Measurements from ENCODE around the gene TEX19.

Gene TEX19, protein sequence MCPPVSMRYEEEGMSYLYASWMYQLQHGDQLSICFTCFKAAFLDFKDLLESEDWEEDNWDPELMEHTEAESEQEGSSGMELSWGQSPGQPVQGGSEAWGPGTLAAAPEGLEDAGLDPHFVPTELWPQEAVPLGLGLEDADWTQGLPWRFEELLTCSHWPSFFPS

DNA sequence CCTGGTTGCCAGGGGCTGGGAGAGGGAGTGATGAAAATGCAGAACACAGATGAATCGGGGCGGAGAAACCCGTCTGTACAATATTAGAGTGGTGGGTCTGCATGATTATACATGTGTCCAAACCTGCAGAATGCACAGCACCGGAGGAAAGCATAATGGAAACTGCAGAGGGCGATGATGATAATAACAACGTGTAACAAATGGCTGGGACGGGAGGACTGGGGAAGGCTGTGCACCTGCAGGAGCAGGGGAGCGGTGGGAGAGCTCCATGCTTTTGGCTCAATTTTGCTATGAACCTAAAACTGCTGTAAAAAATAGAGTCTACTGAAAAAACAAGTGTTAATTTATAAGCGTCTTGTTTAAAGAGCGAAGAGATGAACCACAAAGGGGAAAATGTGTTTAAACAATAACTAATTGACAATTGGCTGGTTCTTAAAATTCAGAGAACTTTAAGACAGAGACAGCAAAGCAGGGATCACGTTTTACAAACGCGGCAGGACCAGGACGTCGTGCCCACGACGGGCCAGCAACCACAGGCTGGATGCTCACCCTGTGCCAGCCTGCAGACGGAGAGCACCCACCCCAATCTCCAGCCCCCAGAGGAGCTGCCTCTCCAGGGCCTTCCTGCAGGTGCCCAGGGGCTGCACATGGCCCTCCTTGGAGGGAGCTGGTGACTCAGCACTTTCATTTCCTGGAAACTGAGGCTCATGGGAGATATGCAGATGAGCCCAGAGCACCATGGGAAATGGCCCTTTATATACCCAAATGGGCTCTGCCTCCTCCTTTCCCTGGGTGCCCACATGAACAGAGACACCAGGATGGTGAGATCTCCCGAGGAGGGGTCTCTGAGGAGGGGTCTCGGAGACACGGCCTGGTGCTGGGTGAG lies at the start of gene TEX19:
Gene TEX19 (plus strand): TSS at position 783 of the 886 bp plus-strand sequence. CDS start 2,904 bp downstream, outside the sequence.
- DNase-seq (ENCODE audit: low spot score) = no peak

DNA sequence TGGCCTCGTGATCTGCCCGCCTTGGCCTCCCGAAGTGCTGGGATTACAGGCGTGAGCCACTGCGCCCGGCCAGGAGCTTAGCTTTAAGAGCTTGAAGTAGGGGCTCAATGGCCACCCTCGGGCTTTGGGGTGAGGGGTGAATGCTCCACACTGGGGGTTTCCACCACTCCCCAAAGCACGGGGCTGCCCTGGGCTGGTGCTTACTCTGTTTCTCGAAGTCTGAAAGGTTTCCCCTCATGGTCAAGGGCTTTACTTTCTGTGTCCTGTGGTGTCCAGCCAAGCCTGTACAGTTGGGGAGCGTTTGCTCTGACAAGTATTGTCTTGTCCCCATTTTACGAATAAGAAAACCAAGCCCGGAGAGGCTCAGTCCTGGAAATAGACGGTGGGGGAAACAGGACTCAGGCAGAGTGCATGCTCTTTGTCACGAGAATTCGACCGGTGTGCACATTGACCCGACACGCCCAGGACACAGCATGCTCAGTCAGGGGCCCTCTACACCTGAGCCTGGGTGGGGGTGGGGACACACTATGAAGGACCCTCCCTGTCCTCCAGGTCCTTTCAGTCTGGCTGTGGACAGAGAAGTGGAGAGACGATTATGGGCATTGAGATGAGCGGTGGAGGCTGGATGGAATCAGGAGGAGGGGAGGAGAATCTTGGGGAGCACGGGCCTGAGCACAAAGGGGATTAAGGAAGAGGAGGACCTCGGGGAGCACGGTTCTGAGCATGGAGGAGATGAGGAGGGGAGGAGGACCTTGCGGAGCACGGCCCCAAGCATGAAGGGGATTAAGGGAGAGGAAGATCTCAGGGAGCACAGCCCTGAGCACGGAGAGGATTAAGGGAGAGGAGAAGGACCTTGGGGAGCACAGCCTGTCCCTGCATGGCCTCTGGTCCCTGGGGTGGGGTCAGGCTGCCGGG lies 49.1 kb upstream of the TEX19 start:
- no peak for DNase-seq (ENCODE audit: low spot score)

DNA sequence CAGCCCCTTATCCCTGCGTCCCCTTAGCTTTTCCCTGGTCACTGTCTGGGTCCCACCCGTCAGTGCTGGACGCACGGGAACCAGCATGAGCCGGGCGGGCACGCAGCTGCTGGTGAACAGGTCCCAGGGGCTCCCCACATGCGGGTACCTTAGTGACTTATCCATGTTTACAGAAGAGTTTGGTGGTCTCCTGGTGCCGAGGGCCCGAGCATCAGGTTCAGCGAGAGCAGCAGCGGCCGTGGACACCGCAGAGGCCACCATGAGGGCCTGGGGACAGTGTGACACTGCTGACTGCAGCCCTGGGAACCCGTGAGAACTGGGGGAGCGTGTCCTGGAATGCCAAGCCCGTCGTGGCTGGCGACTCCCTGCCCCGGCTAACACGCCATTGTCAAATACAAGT lies 48.2 kb upstream of the TEX19 start:
- DNase-seq (ENCODE audit: low spot score) = no peak

DNA sequence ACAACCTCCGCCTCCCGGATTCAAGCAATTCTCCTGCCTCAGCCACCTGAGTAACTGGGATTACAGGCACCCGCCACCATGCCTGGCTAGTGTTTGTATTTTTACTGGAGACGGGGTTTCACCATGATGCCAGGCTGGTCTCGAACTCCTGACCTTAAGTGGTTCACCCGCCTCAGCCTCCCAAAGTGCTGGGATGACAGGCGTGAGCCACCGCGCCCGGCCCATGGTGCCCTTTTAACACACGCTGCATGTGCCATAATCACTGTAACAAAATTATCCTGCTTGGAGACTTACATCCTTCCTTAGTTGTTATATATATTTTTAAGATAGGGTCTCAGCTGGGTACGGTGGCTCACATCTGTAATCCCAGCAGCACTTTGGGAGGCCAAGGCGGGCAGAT lies 47.1 kb upstream of the TEX19 start:
- DNase-seq (ENCODE audit: low spot score) = no peak

DNA sequence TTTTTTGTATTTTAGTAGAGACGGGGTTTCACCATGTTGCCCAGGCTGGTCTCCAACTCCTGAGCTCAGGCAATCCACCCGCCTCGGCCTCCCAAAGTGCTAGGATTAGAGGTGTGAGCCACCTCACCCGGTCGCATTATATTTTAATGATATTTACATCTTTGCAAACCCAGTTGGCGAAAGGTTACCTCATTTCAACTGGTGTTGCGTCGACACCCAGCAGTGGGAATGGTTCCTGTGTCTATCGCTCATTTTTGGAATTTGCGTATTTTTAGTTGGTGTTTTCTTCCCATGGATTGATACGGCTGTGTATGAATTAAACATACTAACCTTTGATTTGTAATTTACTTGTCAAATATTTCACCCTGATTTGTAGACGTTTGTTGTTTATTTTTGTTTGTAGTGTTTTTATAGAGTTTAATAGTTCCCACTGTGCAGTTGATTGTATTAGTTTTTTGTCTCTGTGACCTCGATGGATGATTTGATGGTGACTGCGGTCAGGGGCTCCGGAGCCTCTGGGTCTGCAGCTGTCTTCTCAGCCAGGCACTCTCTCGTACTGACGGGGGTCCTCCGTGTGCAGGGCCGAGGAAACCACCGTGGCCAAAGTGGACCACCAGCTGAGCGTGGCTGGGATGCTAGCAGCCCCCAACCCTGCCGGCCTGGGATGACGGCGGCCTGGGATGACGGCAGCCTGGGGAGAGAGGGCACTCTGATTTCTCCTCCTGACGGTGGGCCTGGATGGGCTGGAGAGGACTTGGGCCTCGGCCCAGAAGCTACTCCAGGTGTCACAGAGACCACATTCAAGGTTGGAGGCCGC lies 45.6 kb upstream of the TEX19 start:
- no peak for DNase-seq (ENCODE audit: low spot score)

DNA sequence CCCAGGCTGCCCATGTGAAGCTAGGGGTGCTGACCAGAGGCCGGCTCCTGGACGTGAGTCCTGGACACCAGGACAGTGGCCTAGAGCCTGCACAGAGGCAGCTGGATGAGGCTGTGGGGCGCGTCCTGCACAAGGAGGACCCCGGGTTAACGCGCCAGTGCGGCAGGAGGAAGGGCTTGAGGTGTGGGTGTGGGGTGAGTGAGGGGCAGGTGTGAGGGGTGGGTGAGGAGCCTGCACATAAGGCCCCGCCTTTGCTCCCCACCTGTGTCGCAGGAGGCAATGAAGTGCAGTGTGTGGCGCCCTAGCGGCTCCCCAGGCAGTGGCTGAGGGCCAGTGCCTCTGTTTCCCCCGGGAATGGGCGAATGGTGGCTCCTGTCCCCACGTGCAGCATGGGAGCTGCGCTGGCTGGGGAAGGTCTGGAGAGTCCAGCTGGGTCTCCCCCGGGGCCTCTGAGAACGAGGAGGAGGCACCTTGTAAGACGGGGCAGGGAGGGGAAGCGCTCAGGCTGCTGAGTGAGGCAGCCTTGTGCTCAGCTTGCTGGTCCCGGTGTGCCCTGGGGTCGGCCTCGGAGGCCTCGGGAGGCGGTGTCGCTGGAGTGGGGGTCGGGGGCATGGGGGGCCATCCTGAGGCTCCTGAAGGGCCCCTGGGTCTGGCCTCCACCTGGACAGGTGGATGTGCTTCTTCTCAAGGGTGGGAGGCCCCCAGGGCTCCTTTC lies 44.9 kb upstream of the TEX19 start:
- DNase-seq (ENCODE audit: low spot score) = no peak

DNA sequence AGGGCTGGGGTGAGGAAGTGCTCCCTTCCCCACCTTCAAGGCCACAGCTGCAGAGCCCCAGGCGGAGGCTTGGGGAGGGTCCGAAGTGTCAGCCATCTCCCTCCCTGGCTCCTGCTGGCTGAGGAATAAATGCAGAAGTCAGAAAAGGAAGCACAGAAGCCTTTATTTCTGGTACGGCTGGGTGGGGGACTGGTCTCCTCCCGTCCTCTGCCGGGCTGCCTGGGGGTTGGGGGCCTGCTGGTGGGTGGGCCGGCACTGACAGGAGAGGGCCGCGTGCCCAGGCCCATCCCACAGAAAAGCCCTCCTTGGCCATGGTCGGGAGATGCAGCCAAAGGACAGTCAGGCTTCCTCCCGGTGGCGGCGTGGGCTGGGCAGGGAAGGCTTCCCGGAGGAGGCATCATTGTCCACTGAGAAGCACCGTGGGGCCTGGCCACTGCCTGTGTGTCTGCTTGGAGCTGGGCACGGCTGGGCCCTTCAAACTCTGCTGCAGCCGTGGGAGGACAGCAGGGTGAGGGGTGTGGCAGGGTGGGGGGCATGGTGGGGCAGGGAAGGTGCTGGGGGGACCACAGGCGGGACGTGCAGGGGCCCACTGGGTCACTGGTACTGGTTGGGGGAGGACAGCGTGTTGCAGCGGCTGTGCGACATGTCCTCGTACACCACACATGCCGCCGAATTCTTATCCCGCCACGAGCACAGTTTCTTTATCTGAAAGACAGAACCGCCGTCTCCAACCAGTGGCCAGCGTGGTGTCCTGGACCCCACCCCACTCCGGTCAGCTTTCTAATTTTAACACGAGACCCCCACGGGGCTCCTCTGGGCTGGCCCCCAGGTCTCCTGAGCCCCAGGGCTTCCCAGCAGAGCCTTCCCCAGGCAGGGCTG lies 44.1 kb upstream of the TEX19 start:
- no peak for DNase-seq (ENCODE audit: low spot score)

DNA sequence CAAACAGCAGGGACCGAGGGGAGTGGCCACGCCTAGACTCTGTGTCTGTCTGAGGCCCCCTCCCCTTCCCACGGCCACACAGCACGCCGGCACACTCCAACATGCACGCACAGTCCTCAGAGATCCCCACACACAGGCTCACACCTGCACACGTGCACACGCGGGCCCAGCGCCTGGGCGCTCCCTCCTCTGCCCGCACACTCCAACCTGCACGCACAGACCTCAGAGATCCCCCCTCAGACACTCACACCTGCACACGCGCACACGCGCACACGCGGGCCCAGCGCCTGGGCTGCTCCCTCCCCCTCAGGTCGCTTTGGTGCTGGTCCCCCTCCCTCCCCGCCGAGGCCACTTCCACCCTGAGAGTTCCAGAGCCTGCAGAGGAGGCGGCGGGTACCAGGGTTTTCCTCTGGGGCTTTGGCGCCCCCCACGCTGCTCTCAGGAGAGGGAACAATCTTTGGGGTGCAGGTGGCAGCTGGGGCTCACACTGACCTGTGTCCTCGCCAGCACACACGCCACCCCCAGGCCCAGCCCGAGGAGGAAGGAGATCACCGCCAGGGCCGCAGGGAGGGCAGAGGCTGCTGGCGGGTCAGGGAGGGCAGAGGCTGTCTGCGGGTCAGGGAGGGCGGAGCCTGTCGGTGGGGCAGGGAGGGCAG lies 43.2 kb upstream of the TEX19 start:
- no peak for DNase-seq (ENCODE audit: low spot score)

DNA sequence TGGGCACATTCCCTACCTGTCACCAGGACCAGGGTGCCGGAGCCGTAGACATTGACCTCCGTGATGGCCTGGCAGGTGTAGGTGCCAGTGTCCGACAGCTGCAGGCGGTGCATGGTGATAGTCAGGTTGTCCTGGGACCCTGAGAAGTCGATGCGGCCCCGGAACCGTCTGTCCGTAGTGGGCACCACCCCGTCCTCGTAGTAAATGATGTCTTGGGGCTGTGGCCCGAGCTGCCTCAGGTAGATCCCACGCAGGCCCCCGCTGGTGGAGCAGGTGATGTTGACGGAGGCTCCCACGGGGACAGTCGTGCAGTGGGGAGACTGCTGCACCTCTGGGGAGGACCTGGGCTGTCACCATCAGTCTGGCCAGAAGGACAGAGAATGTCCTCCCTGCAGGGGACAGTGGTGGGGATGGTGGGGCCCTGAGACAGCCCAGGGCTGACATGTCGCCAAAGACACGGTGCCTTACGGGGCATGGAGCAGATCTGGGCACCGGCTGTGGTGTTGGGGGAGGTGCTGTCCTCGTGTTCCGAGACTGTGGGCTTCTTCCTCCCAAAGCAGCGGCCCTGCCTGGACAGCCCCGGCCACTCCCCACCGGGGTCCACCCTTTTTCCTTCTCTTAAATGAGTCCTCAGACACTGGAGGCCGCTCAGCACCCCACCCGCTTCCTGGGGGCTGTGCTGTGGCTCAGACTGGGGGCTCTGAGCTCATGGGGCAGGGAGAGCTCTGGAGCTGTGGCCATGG lies 42.2 kb upstream of the TEX19 start:
- no peak for DNase-seq (ENCODE audit: low spot score)

DNA sequence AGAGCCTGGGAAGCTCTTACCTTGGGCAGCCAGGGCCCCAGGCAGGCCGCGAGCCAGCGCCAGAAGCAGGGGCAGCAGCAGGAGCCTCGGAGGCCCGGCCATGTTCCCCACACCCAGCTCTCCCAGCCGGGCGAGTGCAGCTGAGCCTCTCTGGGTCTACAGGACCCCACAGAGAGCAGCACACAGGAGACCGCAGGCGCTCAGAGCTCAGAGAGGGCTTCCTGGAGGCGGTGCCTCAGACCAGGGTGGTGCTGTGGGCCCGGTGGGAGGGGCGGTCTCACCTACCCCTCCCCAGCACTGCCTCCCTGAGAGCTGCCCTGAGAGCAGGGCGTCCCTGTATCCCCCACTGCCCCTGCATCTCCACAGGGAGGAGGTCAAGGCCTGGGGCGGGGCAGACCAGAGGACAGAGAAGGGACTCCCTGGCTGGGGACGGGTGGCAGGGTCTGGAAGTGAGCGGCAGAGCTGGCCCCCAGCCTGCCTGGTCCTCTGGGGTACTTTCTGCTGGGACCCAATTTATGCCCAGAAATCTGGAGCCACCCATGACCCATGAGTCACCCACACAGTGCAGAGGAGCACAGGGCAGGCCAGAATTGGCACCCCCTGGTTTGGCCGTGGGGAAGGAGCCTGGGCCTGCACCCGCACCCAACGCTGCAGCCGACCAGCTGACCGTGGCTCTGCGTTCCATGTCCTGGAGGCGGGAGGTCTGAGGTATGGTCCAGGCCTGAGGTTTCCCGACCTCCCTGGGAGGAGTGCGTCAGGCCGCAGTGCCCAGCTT lies 41.5 kb upstream of the TEX19 start, which contains the start of gene CD7:
Gene CD7 (minus strand): TSS at position 215 of the 775 bp plus-strand sequence. CDS start 113 bp downstream, at position 102.
- no peak for DNase-seq (ENCODE audit: low spot score)

DNA sequence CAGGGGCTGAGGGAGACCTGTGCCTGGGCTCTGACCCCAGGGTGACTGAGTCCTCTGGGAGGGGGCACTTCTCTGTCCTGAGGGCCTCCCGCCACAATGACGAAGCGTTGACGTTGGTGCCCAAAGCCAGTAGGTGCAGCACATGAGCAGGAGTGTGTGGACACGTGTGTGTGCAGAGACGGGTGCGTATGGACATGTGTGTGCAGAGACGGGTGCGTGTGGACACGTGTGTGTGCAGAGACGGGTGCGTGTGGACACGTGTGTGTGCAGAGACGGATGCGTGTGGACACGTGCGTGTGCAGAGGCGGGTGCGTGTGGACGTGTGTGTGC lies 40.9 kb upstream of the TEX19 start:
- DNase-seq (ENCODE audit: low spot score) = no peak

DNA sequence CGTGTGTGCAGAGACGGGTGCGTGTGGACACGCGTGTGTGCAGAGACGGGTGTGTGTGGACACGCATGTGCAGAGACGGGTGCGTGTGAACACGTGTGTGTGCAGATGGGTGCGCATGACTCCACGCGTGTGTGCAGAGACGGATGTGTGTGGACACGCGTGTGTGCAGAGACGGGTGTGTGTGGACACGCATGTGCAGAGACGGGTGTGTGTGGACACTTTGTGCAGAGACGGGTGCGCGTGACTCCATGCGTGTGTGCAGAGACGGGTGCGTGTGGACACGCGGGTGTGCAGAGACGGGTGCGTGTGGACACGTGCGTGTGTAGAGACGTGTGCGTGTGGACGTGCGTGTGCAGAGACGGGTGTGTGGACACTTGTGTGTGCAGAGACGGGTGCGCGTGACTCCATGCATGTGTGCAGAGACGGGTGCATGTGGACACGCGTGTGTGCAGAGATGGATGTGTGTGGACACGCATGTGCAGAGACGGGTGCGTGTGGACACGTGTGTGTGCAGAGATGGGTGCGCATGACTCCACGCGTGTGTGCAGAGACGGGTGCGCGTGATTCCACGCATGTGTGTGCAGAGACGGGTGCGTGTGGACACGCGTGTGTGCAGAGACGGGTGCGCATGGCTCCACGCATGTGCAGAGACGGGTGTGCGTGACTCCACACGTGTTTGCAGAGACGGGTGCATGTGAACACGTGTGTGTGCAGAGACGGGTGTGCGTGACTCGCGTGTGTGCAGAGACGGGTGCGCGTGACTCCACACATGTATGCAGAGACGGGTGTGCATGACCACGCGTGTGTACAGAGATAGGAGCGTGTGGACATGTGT lies 40.1 kb upstream of the TEX19 start:
- no peak for DNase-seq (ENCODE audit: low spot score)

DNA sequence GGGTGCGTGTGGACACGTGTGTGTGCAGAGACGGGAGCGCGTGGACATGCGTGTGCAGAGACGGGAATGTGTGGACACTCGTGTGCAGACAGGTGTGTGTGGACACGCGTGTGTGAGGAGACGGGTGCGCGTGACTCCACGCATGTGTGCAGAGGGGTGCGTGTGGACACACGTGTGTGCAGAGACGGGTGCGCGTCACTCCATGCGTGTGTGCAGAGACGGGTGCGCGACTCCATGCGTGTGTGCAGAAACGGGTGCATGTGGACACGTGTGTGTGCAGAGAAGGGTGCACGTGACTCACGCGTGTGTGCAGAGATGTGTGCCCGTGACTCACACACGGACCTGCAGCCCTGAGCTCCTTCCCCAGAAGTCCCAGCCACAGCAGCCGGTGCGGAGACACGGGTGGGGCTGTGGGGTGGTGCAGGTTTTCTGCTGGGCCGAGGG lies 39.4 kb upstream of the TEX19 start:
- DNase-seq (ENCODE audit: low spot score) = no peak

DNA sequence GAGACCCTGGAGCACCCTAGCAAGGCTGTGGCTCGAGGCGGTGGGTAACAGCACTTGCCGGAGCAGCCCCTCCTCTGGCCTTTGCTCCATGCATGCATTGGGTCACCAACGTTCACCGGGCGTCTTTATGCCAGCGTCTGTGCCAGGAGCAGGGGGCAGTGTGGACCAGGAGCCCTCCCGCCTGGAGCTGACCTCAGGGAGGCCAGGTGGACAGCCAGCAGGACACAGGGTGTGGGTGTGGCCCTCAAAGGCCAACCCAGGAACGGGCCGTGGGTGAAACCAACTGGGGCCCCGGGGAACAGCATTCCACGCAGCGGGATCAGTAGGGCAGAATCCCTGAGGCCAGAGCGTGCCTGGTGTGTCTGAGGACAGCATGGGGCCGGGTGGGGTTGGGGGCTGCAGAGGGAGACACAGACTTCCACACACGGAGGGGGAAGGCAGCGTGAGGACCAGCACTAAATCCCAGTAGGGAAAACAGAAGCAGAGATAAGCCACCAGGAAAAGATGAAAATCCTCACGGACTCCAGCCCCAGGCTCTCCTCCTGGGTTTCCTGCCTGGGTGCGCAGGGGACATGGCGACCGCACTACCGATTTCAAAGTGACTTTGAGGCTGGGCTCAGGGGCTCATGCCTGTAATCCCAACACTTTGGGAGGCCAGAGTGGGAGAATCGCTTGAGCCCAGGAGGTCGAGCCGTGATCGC lies 38.8 kb upstream of the TEX19 start:
- no peak for DNase-seq (ENCODE audit: low spot score)

DNA sequence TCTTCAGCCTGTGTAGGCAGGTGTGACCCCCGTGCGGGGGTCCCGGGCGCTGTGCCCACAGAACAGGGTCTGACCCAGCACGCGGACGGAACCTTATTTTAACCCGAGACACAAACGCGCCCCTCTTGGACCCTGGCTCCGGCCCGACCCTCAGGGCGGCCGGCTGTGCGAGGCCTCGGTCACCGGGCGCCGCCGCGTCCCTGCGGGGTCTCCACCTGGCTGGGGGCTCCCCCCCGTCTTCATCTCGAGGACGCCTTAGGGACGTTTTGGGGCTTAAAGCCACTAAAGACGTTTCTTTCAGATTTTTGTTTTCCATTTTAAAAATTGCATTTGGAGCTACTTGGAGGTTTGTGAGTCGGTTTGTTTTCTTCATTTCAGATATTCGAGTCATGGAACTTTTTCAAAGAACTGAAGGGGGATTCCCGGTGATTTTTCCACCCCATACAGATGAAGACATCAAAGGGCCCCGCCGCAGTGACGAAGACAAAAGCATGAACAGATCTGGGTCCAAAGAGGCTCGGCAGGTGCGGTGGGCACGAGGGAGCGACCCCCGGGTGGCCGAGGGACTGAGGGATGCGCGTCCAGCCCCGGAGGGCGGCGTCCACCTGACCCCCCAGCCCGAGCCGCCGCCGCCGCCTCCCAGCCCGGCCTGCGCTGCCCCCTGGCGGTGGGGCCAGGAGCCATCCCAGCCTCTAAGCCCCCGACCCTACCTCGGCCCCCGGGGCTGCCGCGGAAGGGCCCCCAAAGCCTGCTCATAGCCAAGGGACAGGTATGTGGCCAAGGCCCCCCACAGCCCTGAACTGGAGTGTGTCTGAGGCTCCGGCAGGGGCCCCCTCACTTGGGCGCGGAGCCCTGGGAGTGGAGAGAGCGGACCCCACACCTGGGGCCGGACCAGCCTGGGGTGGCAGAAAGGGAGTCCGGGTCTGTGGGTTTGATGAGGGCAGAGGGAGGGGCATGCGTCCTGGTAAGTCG lies 37.8 kb upstream of the TEX19 start:
- DNase-seq (ENCODE audit: low spot score) = peak; percentile 58

All from hepatic stellate cell (primary cell).